Heart left ventricle (tissue), 13 donors: Measurements from ENCODE around the gene TENM3.

Source experiments
- CTCF ChIP-seq, 12 donors: fragments of 200-600 bp; sonication (generic) in 4 of 12; IDR thresholded peaks; one replicate each; pipeline versions ENCODE4 v1.5.0 to v1.8.0; 2018 to 2022; ENCODE audit warnings: antibody characterized with exemption in 12 of 12, mild to moderate bottlenecking in 5 of 12
- POLR2A ChIP-seq, 2 donors: fragments of 450-650 bp; IDR thresholded peaks; one replicate each; pipeline ENCODE4 v1.6.1; 2017; ENCODE audit warnings: antibody characterized with exemption in 2 of 2, mild to moderate bottlenecking in 2 of 2, moderate library complexity in 2 of 2
- donor health status: ischemic (EF 13 %, LVEDD 7.1; RV severe dilation, severe dysfunction).
- donor health status: DM: no; HTN: yes; CAD: no.
- donor health status: DM: no; HTN: no; CAD: no.
- donor health status: ischemic (EF 25% LVEDD 6.9; RV normal size, moderate dysfunction).
- donor health status: ischemic (EF 25% LVEDD 5.7; RV mildly dilated, moderate dysfunction).
- donor health status: ischemic (EF 35%, LVEDD 5.7; RV mildly dilated, moderate dysfunction).
- donor health status: nonischemic (EF 11% LVEDD 7.7; RV severe dilation, severe dysfunction).
- donor health status: DM: yes; HTN: yes; CAD: no.
- donor health status: PGD.
- donor health status: ischemic (EF 29% LVEDD 5.4; RV normal size, mild dysfunction).
- donor health status: nonischemic (EF 23%, LVEDD 6.1; RV moderate dilation, normal function).

DNA sequence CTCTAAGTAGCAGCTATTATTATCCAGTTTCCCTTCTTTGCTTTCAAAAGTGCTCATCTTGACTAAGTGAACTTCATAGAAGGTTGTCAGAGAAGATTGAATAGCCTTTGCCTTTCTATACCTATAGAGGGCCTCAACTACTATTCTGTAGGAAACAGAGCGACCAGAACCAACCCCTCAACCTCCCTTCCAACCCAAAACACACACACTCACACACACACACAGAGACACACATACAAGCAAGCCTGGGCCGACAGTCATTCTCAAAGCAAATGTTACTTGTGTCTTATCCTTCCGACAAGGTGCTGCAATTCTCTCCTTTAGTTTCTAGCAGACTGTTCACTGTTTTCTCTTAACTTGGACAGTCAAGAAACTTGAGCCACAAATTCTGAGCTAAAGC, 472.3 kb downstream of the TENM3 start:
- TF ChIP-seq CTCF (IDR thresholded peaks at IDR 0.05) (no peak), POLR2A (IDR thresholded peaks at IDR 0.05) (no peak)
